ENCODE measurements around the gene SLC16A11.
"Not testable (repeated sequence)": the region's sequence is repeated elsewhere in the genome, so short reads cannot be mapped to it uniquely, and the experiment has no call there.

Gene SLC16A11

GRCh38 chr17:7074931-7075330 is 31.0 kb upstream of the SLC16A11 start:
- no peaks in the 10 kb centered on the region for H3K36me3 ChIP-seq (ENCODE audit: control insufficient read depth, insufficient read depth, low read length)
- no peaks in the 10 kb centered on the region for H3K4me1 ChIP-seq (ENCODE audit: control insufficient read depth, insufficient read depth, low read length)
- no peak overlapping the region for H3K9ac ChIP-seq (ENCODE audit: low read length)
- no peak overlapping the region for H3K4me3 ChIP-seq (ENCODE audit: low read length)
- H3K27ac ChIP-seq (ENCODE audit: low read depth, low read length) = no peak overlapping the region
- no peaks in the 10 kb centered on the region for H3K27me3 ChIP-seq (ENCODE audit: control insufficient read depth, insufficient read depth, low read length)

- Histone ChIP-seq H3K27ac (ENCODE audit: low read depth, low read length) (no peak overlapping the region), H3K4me1 (ENCODE audit: control insufficient read depth, insufficient read depth, low read length) (no peaks in the 10 kb centered on the region), H3K36me3 (ENCODE audit: control insufficient read depth, insufficient read depth, low read length) (no peaks in the 10 kb centered on the region), H3K9ac (ENCODE audit: low read length) (no peak overlapping the region), H3K27me3 (ENCODE audit: control insufficient read depth, insufficient read depth, low read length) (no peaks in the 10 kb centered on the region), H3K4me3 (ENCODE audit: low read length) (no peak overlapping the region)
These were observed 28.5 kb upstream of the SLC16A11 start for GRCh38 chr17:7072406-7072805.

GRCh38 chr17:7070712-7071111 is 26.8 kb upstream of the SLC16A11 start:
- Histone ChIP-seq H3K4me3 (ENCODE audit: low read length) (no peak overlapping the region), H3K9ac (ENCODE audit: low read length) (no peak overlapping the region), H3K4me1 (ENCODE audit: control insufficient read depth, insufficient read depth, low read length) (no peaks in the 10 kb centered on the region), H3K36me3 (ENCODE audit: control insufficient read depth, insufficient read depth, low read length) (no peaks in the 10 kb centered on the region), H3K27me3 (ENCODE audit: control insufficient read depth, insufficient read depth, low read length) (no peaks in the 10 kb centered on the region), H3K27ac (ENCODE audit: low read depth, low read length) (no peak overlapping the region)

- H3K27me3 ChIP-seq (ENCODE audit: control insufficient read depth, insufficient read depth, low read length) = no peaks in the 10 kb centered on the region
- H3K9ac ChIP-seq (ENCODE audit: low read length) = no peak overlapping the region
- H3K36me3 ChIP-seq (ENCODE audit: control insufficient read depth, insufficient read depth, low read length) = no peaks in the 10 kb centered on the region
- H3K4me1 ChIP-seq (ENCODE audit: control insufficient read depth, insufficient read depth, low read length) = no peaks in the 10 kb centered on the region
- H3K27ac ChIP-seq (ENCODE audit: low read depth, low read length) = no peak overlapping the region
- H3K4me3 ChIP-seq (ENCODE audit: low read length) = no peak overlapping the region
These were observed 24.4 kb upstream of the SLC16A11 start for GRCh38 chr17:7068268-7068667.

- Histone ChIP-seq H3K9ac (ENCODE audit: low read length) (no peak overlapping the region), H3K27ac (ENCODE audit: low read depth, low read length) (no peak overlapping the region), H3K36me3 (ENCODE audit: control insufficient read depth, insufficient read depth, low read length) (no peaks in the 10 kb centered on the region), H3K4me3 (ENCODE audit: low read length) (no peak overlapping the region), H3K27me3 (ENCODE audit: control insufficient read depth, insufficient read depth, low read length) (no peaks in the 10 kb centered on the region), H3K4me1 (ENCODE audit: control insufficient read depth, insufficient read depth, low read length) (no peaks in the 10 kb centered on the region)
These were observed 23.3 kb upstream of the SLC16A11 start for GRCh38 chr17:7067198-7067597.

- Histone ChIP-seq H3K36me3 (ENCODE audit: control insufficient read depth, insufficient read depth, low read length) (no peaks in the 10 kb centered on the region), H3K4me1 (ENCODE audit: control insufficient read depth, insufficient read depth, low read length) (no peaks in the 10 kb centered on the region), H3K9ac (ENCODE audit: low read length) (no peak overlapping the region), H3K27ac (ENCODE audit: low read depth, low read length) (no peak overlapping the region), H3K4me3 (ENCODE audit: low read length) (no peak overlapping the region), H3K27me3 (ENCODE audit: control insufficient read depth, insufficient read depth, low read length) (no peaks in the 10 kb centered on the region)
These were observed 20.4 kb upstream of the SLC16A11 start for GRCh38 chr17:7064261-7064660.

- no peaks in the 10 kb centered on the region for H3K27me3 ChIP-seq (ENCODE audit: control insufficient read depth, insufficient read depth, low read length)
- H3K4me3 ChIP-seq (ENCODE audit: low read length) = no peak overlapping the region
- H3K36me3 ChIP-seq (ENCODE audit: control insufficient read depth, insufficient read depth, low read length) = no peaks in the 10 kb centered on the region
- H3K9ac ChIP-seq (ENCODE audit: low read length) = no peak overlapping the region
- no peaks in the 10 kb centered on the region for H3K4me1 ChIP-seq (ENCODE audit: control insufficient read depth, insufficient read depth, low read length)
- no peak overlapping the region for H3K27ac ChIP-seq (ENCODE audit: low read depth, low read length)
These were observed 19.7 kb upstream of the SLC16A11 start for GRCh38 chr17:7063518-7064094.

- Histone ChIP-seq H3K4me3 (ENCODE audit: low read length) (no peak overlapping the region), H3K36me3 (ENCODE audit: control insufficient read depth, insufficient read depth, low read length) (no peaks in the 10 kb centered on the region), H3K4me1 (ENCODE audit: control insufficient read depth, insufficient read depth, low read length) (no peaks in the 10 kb centered on the region), H3K9ac (ENCODE audit: low read length) (no peak overlapping the region), H3K27me3 (ENCODE audit: control insufficient read depth, insufficient read depth, low read length) (no peaks in the 10 kb centered on the region), H3K27ac (ENCODE audit: low read depth, low read length) (no peak overlapping the region)
These were observed 16.4 kb upstream of the SLC16A11 start for GRCh38 chr17:7060165-7060891.

- no peak overlapping the region for H3K4me3 ChIP-seq (ENCODE audit: low read length)
- H3K9ac ChIP-seq (ENCODE audit: low read length) = no peak overlapping the region
- no peaks in the 10 kb centered on the region for H3K27me3 ChIP-seq (ENCODE audit: control insufficient read depth, insufficient read depth, low read length)
- H3K36me3 ChIP-seq (ENCODE audit: control insufficient read depth, insufficient read depth, low read length) = no peaks in the 10 kb centered on the region
- H3K4me1 ChIP-seq (ENCODE audit: control insufficient read depth, insufficient read depth, low read length) = no peaks in the 10 kb centered on the region
- no peak overlapping the region for H3K27ac ChIP-seq (ENCODE audit: low read depth, low read length)
These were observed 15.0 kb upstream of the SLC16A11 start for GRCh38 chr17:7058831-7059447.

GRCh38 chr17:7056386-7056785 is 12.5 kb upstream of the SLC16A11 start:
- no peaks in the 10 kb centered on the region for H3K36me3 ChIP-seq (ENCODE audit: control insufficient read depth, insufficient read depth, low read length)
- H3K27ac ChIP-seq (ENCODE audit: low read depth, low read length) = no peak overlapping the region
- no peak overlapping the region for H3K9ac ChIP-seq (ENCODE audit: low read length)
- no peak overlapping the region for H3K4me3 ChIP-seq (ENCODE audit: low read length)
- no peaks in the 10 kb centered on the region for H3K4me1 ChIP-seq (ENCODE audit: control insufficient read depth, insufficient read depth, low read length)
- no peaks in the 10 kb centered on the region for H3K27me3 ChIP-seq (ENCODE audit: control insufficient read depth, insufficient read depth, low read length)

- not testable (repeated sequence) for H3K4me3 ChIP-seq (ENCODE audit: low read length); H3K9ac ChIP-seq (ENCODE audit: low read length); H3K27ac ChIP-seq (ENCODE audit: low read depth, low read length); H3K27me3 ChIP-seq (ENCODE audit: control insufficient read depth, insufficient read depth, low read length); H3K36me3 ChIP-seq (ENCODE audit: control insufficient read depth, insufficient read depth, low read length); H3K4me1 ChIP-seq (ENCODE audit: control insufficient read depth, insufficient read depth, low read length)
These were observed 6.7 kb upstream of the SLC16A11 start for GRCh38 chr17:7050583-7050982.

GRCh38 chr17:7048968-7049367 is 5.1 kb upstream of the SLC16A11 start:
- Histone ChIP-seq H3K4me3 (ENCODE audit: low read length) (no peak overlapping the region), H3K4me1 (ENCODE audit: control insufficient read depth, insufficient read depth, low read length) (peaks cover 7% of the 10 kb centered on the region), H3K36me3 (ENCODE audit: control insufficient read depth, insufficient read depth, low read length) (no peaks in the 10 kb centered on the region), H3K9ac (ENCODE audit: low read length) (no peak overlapping the region), H3K27ac (ENCODE audit: low read depth, low read length) (no peak overlapping the region), H3K27me3 (ENCODE audit: control insufficient read depth, insufficient read depth, low read length) (peaks cover 2% of the 10 kb centered on the region)

- no peak overlapping the region for H3K9ac ChIP-seq (ENCODE audit: low read length)
- no peak overlapping the region for H3K4me3 ChIP-seq (ENCODE audit: low read length)
These were observed 3.7 kb upstream of the SLC16A11 start for GRCh38 chr17:7047566-7047965.

More at GRCh38 chr17:7047566-7047965, 3.7 kb upstream of the SLC16A11 start:
- Histone ChIP-seq H3K27ac (ENCODE audit: low read depth, low read length) (no peak overlapping the region), H3K36me3 (ENCODE audit: control insufficient read depth, insufficient read depth, low read length) (no peaks in the 10 kb centered on the region), H3K4me1 (ENCODE audit: control insufficient read depth, insufficient read depth, low read length) (peaks cover 17% of the 10 kb centered on the region), H3K27me3 (ENCODE audit: control insufficient read depth, insufficient read depth, low read length) (peaks cover 7% of the 10 kb centered on the region)

All from rectal smooth muscle tissue (tissue), 1 donor.